Measurements from ENCODE around the gene DDX17. TPM values are rescaled to one million over a fixed set of nuclear protein-coding genes. Genes with fewer than 3 reads are reported as not detected.
A peak's percentile ranks its signal among the peaks of the same experiment; 100 is the strongest.

DDX17 gene
- total and polyA plus RNA-seq, 2 of the 4 experiments (the other 2 are of a cell fraction) = 240 to 371 TPM

DNA sequence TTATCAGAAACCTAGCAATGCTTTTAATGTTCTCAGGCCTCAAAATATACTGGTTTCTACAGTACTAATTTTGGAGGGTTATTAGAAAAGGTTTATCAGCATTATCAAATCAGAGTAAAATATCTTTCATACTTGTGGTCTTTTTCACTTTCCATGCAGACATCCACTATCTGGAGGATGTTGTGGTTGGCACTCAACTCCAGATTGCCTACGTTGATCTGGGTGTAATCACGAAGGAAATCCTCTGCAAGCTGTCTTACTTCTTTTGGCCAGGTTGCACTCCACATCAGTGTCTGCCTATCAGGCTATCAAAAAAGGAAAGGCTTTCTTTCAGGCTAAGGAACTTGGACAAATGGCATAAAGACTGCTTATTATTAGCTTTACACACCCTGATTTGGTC is 11.6 kb downstream of the DDX17 start:
- CTCF ChIA-PET = interaction anchor here (0.6 kb wide), 1 partner anchor 1883 kb away, joined by 3 read pairs; no protein-coding TSS in a partner anchor
- Histone ChIP-seq H2BK5ac (ENCODE audit: low read depth, low read length, poor library complexity, severe bottlenecking) (no peak overlapping the region), H2AK9ac (replicated peaks; ENCODE audit: low read depth, low read length, poor library complexity) (no peak overlapping the region), H3K4me1 (ENCODE audit: control insufficient read depth, insufficient read depth, low read length) (peaks cover 24% of the 10 kb centered on the region), H3K18ac (ENCODE audit: low read depth, low read length) (no peak overlapping the region), H3K79me1 (ENCODE audit: low read depth in 1 of 2, low read length in 2 of 2) (peaks cover 30 to 72% of the 10 kb centered on the region in 2 experiments), H3K27me3 (ENCODE audit: control insufficient read depth, insufficient read depth, low read length) (no peaks in the 10 kb centered on the region), H4K20me1 (ENCODE audit: insufficient read depth, low read length) (peaks cover 93% of the 10 kb centered on the region), H3K56ac (ENCODE audit: extremely low read depth, insufficient read depth, low read length) (no peak overlapping the region), H3K14ac (replicated peaks; ENCODE audit: low read depth, low read length) (no peak overlapping the region), H2AFZ (replicated peaks; ENCODE audit: low read length, poor library complexity) (no peak overlapping the region), H4K8ac (ENCODE audit: low read depth in 2 of 2, low read length in 2 of 2) (no peak overlapping the region), H3K4me2 (ENCODE audit: low read depth, low read length) (no peak overlapping the region), H2BK120ac (ENCODE audit: low read depth, low read length) (no peak overlapping the region), H3K9me1 (ENCODE audit: insufficient read depth, low read length) (peaks cover 18% of the 10 kb centered on the region), H3K4ac (ENCODE audit: low read depth, low read length) (no peak overlapping the region), H3K9me3 (ENCODE audit: control insufficient read depth, insufficient read depth, low read length) (no peaks in the 10 kb centered on the region), H3K9ac (ENCODE audit: low read depth, low read length) (0 out of 2 replicates have a peak overlapping the region, but pooled peaks have one; percentile 6), H3K36me3 (ENCODE audit: control insufficient read depth, insufficient read depth, low read length) (peaks cover 75% of the 10 kb centered on the region), H3K4me3 (ENCODE audit: insufficient read depth, low read depth, low read length) (no peak overlapping the region), H4K91ac (ENCODE audit: insufficient read depth, low read depth, low read length) (no peak overlapping the region), H4K5ac (ENCODE audit: low read depth, low read length) (no peak overlapping the region), H2BK15ac (ENCODE audit: low read depth, low read length) (no peak overlapping the region), H2AK5ac (ENCODE audit: low read depth, low read length) (no peak overlapping the region), H2BK20ac (ENCODE audit: low read depth, low read length) (no peak overlapping the region), H3K23ac (ENCODE audit: low read depth, low read length) (0 out of 2 replicates have a peak overlapping the region, but pooled peaks have one; percentile 17), H3K27ac (ENCODE audit: insufficient read depth, low read length) (no peak overlapping the region)
- POLR2A ChIA-PET (ENCODE audit: unreplicated experiment) = no interaction called here
- no CpG with 5 or more reads among the region's 2 CpGs for WGBS, 2 experiments (ENCODE audit: extremely low coverage in 2 of 2, insufficient read length in 1 of 2)
- DNase-seq (peak; percentile 77), ATAC-seq (ENCODE audit: low read depth) (no peak)
- BruUV-seq (replicated peaks) = no TSS peak
- intact Hi-C loops (cut with micrococcal nuclease) (no loop called here), dilution Hi-C loops (cut with HindIII; ENCODE audit: low sequenced_read_pairs, unreplicated experiment) (no loop called here), in situ Hi-C loops (cut with MboI; ENCODE audit: low sequenced_read_pairs) (no loop called here)
- TF ChIP-seq FOS (IDR thresholded peaks at IDR 0.05; ENCODE audit: low read depth, low read length) = no peak
- no peak for TF ChIP-seq MAZ (IDR thresholded peaks at IDR 0.05; ENCODE audit: borderline replicate concordance, low read depth, low read length)
- no peak for TF ChIP-seq CTCF (conservative IDR thresholded peaks at IDR 0.05; ENCODE audit: low read depth, low read length)
- no peak for TF ChIP-seq BHLHE40 (IDR thresholded peaks at IDR 0.05; ENCODE audit: low read depth, low read length)
- no peak for TF ChIP-seq POLR2A (IDR thresholded peaks at IDR 0.05; ENCODE audit: low read depth, low read length)
- no peak for TF ChIP-seq NFE2L2 (IDR thresholded peaks at IDR 0.05; ENCODE audit: low read depth, low read length)
- TF ChIP-seq USF2 (IDR thresholded peaks at IDR 0.05; ENCODE audit: low read depth, low read length) = no peak
- no peak for TF ChIP-seq CHD1 (IDR thresholded peaks at IDR 0.05; ENCODE audit: low read depth, low read length)
- TF ChIP-seq RFX5 (IDR thresholded peaks at IDR 0.05; ENCODE audit: low read depth, low read length) = no peak
- TF ChIP-seq CEBPB (IDR thresholded peaks at IDR 0.05; ENCODE audit: low read depth, low read length) = no peak; the same call in 1 of the 2 replicates
- TF ChIP-seq RAD21 (IDR thresholded peaks at IDR 0.05; ENCODE audit: low read length) = no peak
- no peak for TF ChIP-seq SMC3 (IDR thresholded peaks at IDR 0.05; ENCODE audit: low read depth, low read length)
- no peak for TF ChIP-seq MAFK (IDR thresholded peaks at IDR 0.05; ENCODE audit: low read depth, low read length)
- TF ChIP-seq ELK1 (IDR thresholded peaks at IDR 0.05; ENCODE audit: borderline replicate concordance, low read depth, low read length) = no peak
- TF ChIP-seq MXI1 (IDR thresholded peaks at IDR 0.05; ENCODE audit: borderline replicate concordance, low read depth, low read length) = no peak
